H1 (cell line): Measurements from ENCODE around the gene ITGA3. TPM values are rescaled to one million over a fixed set of nuclear protein-coding genes. Genes with fewer than 3 reads are reported as not detected.

Experiments
- CTCF ChIA-PET: fragments of 300-600 bp; sonication (Branson Sonifier 250); formaldehyde crosslinking; loops from one replicate; lab custom pipeline; 2021; ENCODE audit not compliant: partially characterized antibody; lab: Charles Lee
- POLR2A ChIA-PET: fragments of 300-600 bp; sonication (Branson Sonifier 250); formaldehyde crosslinking; loops from one replicate; lab custom pipeline; 2021; ENCODE audit warnings: inconsistent platforms; ENCODE audit not compliant: partially characterized antibody; lab: Charles Lee
- DNase-seq, 2 experiments: peaks; one replicate each; pipeline versions ENCODE4 v3.0.0 to v3.0.0-alpha.2; 2010 to 2022; ENCODE audit warnings: low spot score in 2 of 2, low read depth in 1 of 2, mixed read lengths in 1 of 2
- FAIRE-seq: peaks from 2 replicates; lab custom pipeline; 2011; peaks lifted over from hg19 to GRCh38; lab: Jason Lieb, UNC
- H2AFZ ChIP-seq: 2 replicates; pipeline ENCODE4 v1.8.1; 2012; ENCODE audit warnings: low read length, inconsistent platforms
- H2AK5ac ChIP-seq: 2 replicates; pipeline ENCODE4 v1.6.1; 2013; ENCODE audit warnings: low read depth, low read length
- H2BK120ac ChIP-seq: replicated peaks from 2 replicates; pipeline ENCODE3; 2013; ENCODE audit warnings: low read depth, low read length, inconsistent platforms
- H2BK12ac ChIP-seq: 2 replicates; pipeline ENCODE4 v1.6.1; 2013; ENCODE audit warnings: low read depth, low read length
- H2BK15ac ChIP-seq: 2 replicates; pipeline ENCODE4 v1.6.1; 2013; ENCODE audit warnings: low read length
- H2BK20ac ChIP-seq: 2 replicates; pipeline ENCODE4 v1.6.1; 2013; ENCODE audit warnings: low read length
- H2BK5ac ChIP-seq: 2 replicates; pipeline ENCODE4 v1.6.1; 2013; ENCODE audit warnings: low read depth, low read length
- H3K14ac ChIP-seq: 2 replicates; pipeline ENCODE4 v1.6.1; 2013; ENCODE audit warnings: inconsistent platforms; ENCODE audit not compliant: insufficient read length
- H3K18ac ChIP-seq: 2 replicates; pipeline ENCODE4 v1.6.1; 2013; ENCODE audit warnings: low read length; ENCODE audit errors: extremely low read depth
- H3K23ac ChIP-seq: 2 replicates; pipeline ENCODE4 v1.6.1; 2013; ENCODE audit warnings: inconsistent platforms; ENCODE audit not compliant: insufficient read length
- H3K23me2 ChIP-seq: 2 replicates; pipeline ENCODE4 v1.6.1; 2013; ENCODE audit warnings: low read depth, low read length
- H3K27ac ChIP-seq: 2 replicates; pipeline ENCODE4 v1.6.1; 2011; ENCODE audit warnings: low read depth, low read length, inconsistent platforms
- H3K27me3 ChIP-seq, 4 experiments: replicated peaks in 1 of 4; 1 replicate in 1 of 4; 2 replicates in 3 of 4; pipeline versions ENCODE4 v1.6.1 to v1.8.1; 2011 to 2013; ENCODE audit warnings: low read length in 3 of 4, mild to moderate bottlenecking in 3 of 4, inconsistent platforms in 2 of 4, mixed read lengths in 2 of 4, moderate library complexity in 1 of 4; ENCODE audit not compliant: control insufficient read depth in 3 of 4, insufficient read depth in 3 of 4; ENCODE audit errors: extremely low read depth in 1 of 4
- H3K36me3 ChIP-seq, 4 experiments: 2 replicates each; pipeline versions ENCODE4 v1.6.1 to v1.8.1; 2011 to 2013; ENCODE audit warnings: mild to moderate bottlenecking in 4 of 4, low read length in 3 of 4, moderate library complexity in 2 of 4, control low read depth in 1 of 4, inconsistent platforms in 1 of 4; ENCODE audit not compliant: insufficient read depth in 4 of 4, control insufficient read depth in 2 of 4
- H3K4ac ChIP-seq: replicated peaks from 2 replicates; pipeline ENCODE3; 2013; ENCODE audit warnings: low read length, low read depth, mixed read lengths, inconsistent platforms; ENCODE audit not compliant: insufficient read length
- H3K4me1 ChIP-seq, 4 experiments: replicated peaks in 1 of 4; 1 replicate in 1 of 4; 2 replicates in 3 of 4; pipeline versions ENCODE4 v1.6.1 to v1.8.1; 2011 to 2013; ENCODE audit warnings: low read length in 3 of 4, inconsistent platforms in 2 of 4, mixed read lengths in 1 of 4; ENCODE audit not compliant: insufficient read depth in 4 of 4, control insufficient read depth in 3 of 4
- H3K4me2 ChIP-seq, 2 experiments: 2 replicates each; pipeline versions ENCODE4 v1.6.1 to v1.8.1; 2011 to 2013; ENCODE audit warnings: low read depth in 2 of 2, low read length in 2 of 2, control low read depth in 1 of 2, inconsistent platforms in 1 of 2, mild to moderate bottlenecking in 1 of 2; ENCODE audit not compliant: insufficient read depth in 1 of 2
- H3K4me3 ChIP-seq, 4 experiments: fragments of 200-600, 300-600 bp in 1 of 4; sonication (generic), shearing (Covaris generic), sonication (Bioruptor Twin) in 1 of 4; 2 replicates each; pipeline versions ENCODE4 v1.5.1 to v1.8.1; 2011 to 2016; ENCODE audit warnings: low read length in 4 of 4, low read depth in 3 of 4, control low read depth in 2 of 4, inconsistent platforms in 2 of 4, mild to moderate bottlenecking in 2 of 4, mixed read lengths in 1 of 4, moderate library complexity in 1 of 4; ENCODE audit not compliant: insufficient read depth in 2 of 4; ENCODE audit errors: extremely low read depth in 1 of 4
- H3K56ac ChIP-seq: replicated peaks from 2 replicates; pipeline ENCODE3; 2013; ENCODE audit warnings: low read depth, mild to moderate bottlenecking, mixed read lengths, low read length, inconsistent platforms; ENCODE audit not compliant: insufficient read length
- H3K79me1 ChIP-seq: 2 replicates; pipeline ENCODE4 v1.6.1; 2013; ENCODE audit warnings: low read depth, low read length, control low read depth
- H3K79me2 ChIP-seq, 2 experiments: 2 replicates each; pipeline versions ENCODE4 v1.6.1 to v1.8.1; 2012 to 2013; ENCODE audit warnings: low read length in 2 of 2, mild to moderate bottlenecking in 2 of 2, inconsistent platforms in 1 of 2; ENCODE audit not compliant: insufficient read depth in 2 of 2, control insufficient read depth in 1 of 2
- H3K9ac ChIP-seq, 4 experiments: replicated peaks in 1 of 4; 1 replicate in 1 of 4; 2 replicates in 3 of 4; pipeline versions ENCODE4 v1.6.1 to v1.8.1; 2011 to 2013; ENCODE audit warnings: low read depth in 3 of 4, low read length in 3 of 4, control low read depth in 2 of 4, mild to moderate bottlenecking in 2 of 4, moderate library complexity in 2 of 4, inconsistent platforms in 1 of 4; ENCODE audit errors: extremely low read depth in 1 of 4
- H3K9me3 ChIP-seq, 2 experiments: 2 replicates each; pipeline versions ENCODE4 v1.6.1 to v1.8.1; 2012 to 2013; ENCODE audit warnings: mild to moderate bottlenecking in 2 of 2, moderate library complexity in 2 of 2, control low read depth in 1 of 2, inconsistent platforms in 1 of 2, low read depth in 1 of 2, low read length in 1 of 2, mixed read lengths in 1 of 2; ENCODE audit not compliant: insufficient read depth in 2 of 2
- H4K20me1 ChIP-seq, 2 experiments: replicated peaks in 1 of 2; 2 replicates each; pipeline versions ENCODE3 to v1.8.1; 2011 to 2013; ENCODE audit warnings: inconsistent platforms in 2 of 2, low read length in 2 of 2, mild to moderate bottlenecking in 1 of 2; ENCODE audit not compliant: insufficient read depth in 2 of 2, control insufficient read depth in 1 of 2
- H4K5ac ChIP-seq: 2 replicates; pipeline ENCODE4 v1.6.1; 2013; ENCODE audit warnings: low read length, low read depth, mixed read lengths, inconsistent platforms; ENCODE audit not compliant: insufficient read length
- H4K8ac ChIP-seq: 2 replicates; pipeline ENCODE4 v1.8.0; 2013; ENCODE audit warnings: mild to moderate bottlenecking, moderate library complexity, low read length, inconsistent platforms; ENCODE audit not compliant: insufficient read depth; ENCODE audit errors: extremely low read depth
- H4K91ac ChIP-seq: replicated peaks from 2 replicates; pipeline ENCODE3; 2013; ENCODE audit warnings: low read length, mixed read lengths, inconsistent platforms; ENCODE audit not compliant: insufficient read length
- CTCF ChIP-seq, 3 experiments: IDR thresholded peaks; 1 replicate in 2 of 3; 2 replicates in 1 of 3; pipeline versions ENCODE4 v1.5.1 to v1.6.1; 2011; ENCODE audit warnings: low read length in 3 of 3, mild to moderate bottlenecking in 3 of 3, inconsistent platforms in 2 of 3, low read depth in 1 of 3, moderate library complexity in 1 of 3; ENCODE audit not compliant: insufficient read depth in 1 of 3; ENCODE audit errors: control extremely low read depth in 1 of 3
- EGR1 ChIP-seq: IDR thresholded peaks from 2 replicates; pipeline ENCODE4 v1.6.1; 2011; ENCODE audit warnings: low read depth, low read length, borderline replicate concordance
- EZH2 ChIP-seq: fragments of 200-600 bp; sonication (generic); IDR thresholded peaks from 2 replicates; pipeline ENCODE4 v1.7.1; 2012; ENCODE audit warnings: low read depth, mild to moderate bottlenecking, moderate library complexity, low read length, inconsistent platforms; ENCODE audit not compliant: severe bottlenecking
- KDM5A ChIP-seq: fragments of 200-600 bp; IDR thresholded peaks from 2 replicates; pipeline ENCODE4 v1.7.1; 2012; ENCODE audit warnings: mild to moderate bottlenecking, low read length, inconsistent platforms, mixed read lengths
- RAD21 ChIP-seq, 2 experiments: IDR thresholded peaks in 1 of 2; conservative IDR thresholded peaks in 1 of 2; 2 replicates each; pipeline ENCODE4 v1.6.1; 2011; ENCODE audit warnings: low read depth in 2 of 2, low read length in 2 of 2, improper control_type of control experiment in 1 of 2, inconsistent platforms in 1 of 2, mild to moderate bottlenecking in 1 of 2, moderate library complexity in 1 of 2
- RBBP5 ChIP-seq: IDR thresholded peaks from 2 replicates; pipeline ENCODE4 v1.7.1; 2012; ENCODE audit warnings: low read depth, mild to moderate bottlenecking, inconsistent platforms, low read length, moderate library complexity, borderline replicate concordance
- SIN3A ChIP-seq, 2 experiments: IDR thresholded peaks in 1 of 2; conservative IDR thresholded peaks in 1 of 2; 2 replicates each; pipeline ENCODE4 v1.6.1; 2011 to 2012; ENCODE audit warnings: low read length in 2 of 2, improper control_type of control experiment in 1 of 2, low read depth in 1 of 2, mild to moderate bottlenecking in 1 of 2
- SP1 ChIP-seq: IDR thresholded peaks from 2 replicates; pipeline ENCODE4 v1.6.1; 2011; ENCODE audit warnings: low read depth, low read length
- SRF ChIP-seq: IDR thresholded peaks from 2 replicates; pipeline ENCODE4 v1.6.1; 2011; ENCODE audit warnings: mild to moderate bottlenecking, low read depth, low read length, moderate library complexity
- TBP ChIP-seq: IDR thresholded peaks from 2 replicates; pipeline ENCODE4 v1.6.1; 2011; ENCODE audit warnings: low read depth, low read length, improper control_type of control experiment
- TEAD4 ChIP-seq: IDR thresholded peaks from 2 replicates; pipeline ENCODE4 v1.6.1; 2012; ENCODE audit warnings: low read depth, low read length, inconsistent platforms, mixed read lengths
- whole genome bisulfite sequencing, 2 experiments: shearing (Covaris generic) in 1 of 2; methylation state at CpG; one replicate each; pipeline versions ENCODE4 v1.1.6 to v1.1.7; 2013 to 2015; ENCODE audit warnings: low lambda C conversion rate in 2 of 2, mixed read lengths in 2 of 2, inconsistent platforms in 1 of 2, low coverage in 1 of 2, missing lambda C conversion rate in 1 of 2; ENCODE audit not compliant: insufficient replicate concordance in 2 of 2, insufficient coverage in 1 of 2, insufficient read length in 1 of 2; ENCODE audit errors: extremely low coverage in 1 of 2, missing lambda C conversion rate in 1 of 2; 5-methylcytosine and 5-hydroxymethylcytosine counted together
- polyA plus RNA-seq, 7 experiments: library from polyadenylated mRNA; depleted of rRNA in 3 of 7; stranded (reverse) in 5 of 7; unstranded in 2 of 7; fragments of >200 nt in 5 of 7; fragments of 200-250 nt in 2 of 7; gene quantifications; 1 replicate in 5 of 7; 2 replicates in 1 of 7; 4 replicates in 1 of 7; pipeline versions ENCODE4 v1.2.1 to v1.2.3, GENCODE V29; 2011 to 2013; ENCODE audit warnings: missing spikeins in 2 of 7, mixed read lengths in 2 of 7
- total RNA-seq: library from RNA; stranded (reverse); fragmentation: NEBNext Ultra II Directional; extraction: Animal tissue kit (Norgen Biotek cat#: 25700); gene quantifications from 2 replicates; pipeline ENCODE4 v1.2.1, GENCODE V29; 2021

ITGA3 gene
- total and polyA plus RNA-seq, 2 of the 8 experiments (the other 6 are each of a cell fraction or from before 2014, with no cell fraction given), result 24.0 to 24.2 TPM

DNA sequence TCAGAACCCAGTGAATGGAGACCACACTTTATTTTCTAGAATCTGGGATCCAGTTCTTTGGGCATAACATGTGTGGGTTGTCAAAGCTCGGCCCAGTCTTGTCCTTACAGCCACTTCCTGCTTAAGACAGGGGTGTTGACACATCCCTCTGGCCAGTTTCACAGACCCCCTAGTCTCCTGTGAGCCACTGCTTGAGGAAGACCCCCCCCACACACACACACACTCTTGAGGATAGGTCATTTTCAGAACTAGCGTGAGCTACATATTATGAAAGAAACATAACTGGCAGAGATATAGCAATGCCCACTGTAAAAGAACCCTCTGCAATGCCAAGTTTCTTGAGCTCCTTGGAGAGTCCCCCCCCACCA is 36.0 kb downstream of the ITGA3 start:
- Histone ChIP-seq H3K4me2 (no peak overlapping the region), H3K4me1 (peaks cover 0 to 7% (median 5%) of the 10 kb centered on the region in 4 experiments; a peak in 5 of 7 replicates), H3K14ac (no peak overlapping the region), H3K79me2 (peaks cover 0 to 4% of the 10 kb centered on the region in 2 experiments; a peak in 1 of 4 replicates), H3K4me3 (no peak overlapping the region), H3K27me3 (peaks cover 0 to 3% (median 0%) of the 10 kb centered on the region in 4 experiments; a peak in 3 of 7 replicates), H3K27ac (no peak overlapping the region), H3K18ac (no peak overlapping the region), H2AK5ac (no peak overlapping the region), H2BK12ac (no peak overlapping the region), H3K4ac (no peak overlapping the region), H2BK120ac (no peak overlapping the region), H3K23me2 (peaks cover 13% of the 10 kb centered on the region), H3K23ac (no peak overlapping the region), H3K9ac (no peak overlapping the region), H2BK5ac (no peak overlapping the region), H2BK20ac (no peak overlapping the region), H2BK15ac (no peak overlapping the region), H3K56ac (no peak overlapping the region), H3K79me1 (no peaks in the 10 kb centered on the region), H3K36me3 (no peaks in the 10 kb centered on the region), H4K91ac (no peak overlapping the region), H4K20me1 (no peaks in the 10 kb centered on the region), H2AFZ (no peak overlapping the region), H4K5ac (no peak overlapping the region), H3K9me3 (no peaks in the 10 kb centered on the region), H4K8ac (no peak overlapping the region)
- ChIA-PET POLR2A (interaction anchor here (1.0 to 1.7 kb wide), 3 partner anchors 10 to 70 kb away, joined by 3 to 4 read pairs (median 3); no protein-coding TSS in a partner anchor), CTCF (interaction anchor here (0.5 to 15.7 kb wide), 21 partner anchors 9 to 231 kb away, joined by 3 to 412 read pairs (median 6); partner anchors contain the start of gene ITGA3)
- WGBS, 2 experiments, result 80% methylated on average over 2 of the region's 2 CpGs; no CpG with 5 or more reads in 1 of the 2 experiments
- no peak for DNase-seq
- FAIRE-seq, result no peak
- TF ChIP-seq KDM5A (no peak), SP1 (no peak), RBBP5 (no peak), TBP (no peak), TEAD4 (no peak), SIN3A (conservative IDR thresholded peaks at IDR 0.05 in 1 of 2, IDR thresholded peaks at IDR 0.05 in 1 of 2; ENCODE audit: low read depth in 1 of 2, low read length in 2 of 2) (no peak), CTCF (IDR thresholded peaks at IDR 0.05; ENCODE audit: control extremely low read depth in 1 of 3, insufficient read depth in 1 of 3, low read depth in 1 of 3, low read length in 3 of 3) (no peak), RAD21 (IDR thresholded peaks at IDR 0.05 in 1 of 2, conservative IDR thresholded peaks at IDR 0.05 in 1 of 2; ENCODE audit: low read depth in 2 of 2, low read length in 2 of 2) (no peak), SRF (no peak), EZH2 (no peak), EGR1 (no peak)
